NOMO-1 treated with DMSO at 0.1 percent for 48 hours (cell line): ENCODE data around the gene CALHM3.

Source experiments
- DNase-seq: peaks from one replicate; lab custom pipeline; 2025; ENCODE audit not compliant: unreplicated experiment; lab: John Stamatoyannopoulos, UW

CALHM3 gene

GRCh38 chr10:103475437-103475836 is 3.6 kb downstream of the CALHM3 start:
- no peak for DNase-seq

- no peak for DNase-seq
Observed at GRCh38 chr10:103474077-103474476, 5.0 kb downstream of the CALHM3 start.

GRCh38 chr10:103473261-103473671 is 5.8 kb downstream of the CALHM3 start:
- DNase-seq = no peak

GRCh38 chr10:103472005-103472404 is 7.0 kb downstream of the CALHM3 start:
- DNase-seq = peak; percentile 76

- DNase-seq = peak; percentile 87
Observed at GRCh38 chr10:103470761-103471653, 8.0 kb downstream of the CALHM3 start.

GRCh38 chr10:103469201-103469600 is 9.8 kb downstream of the CALHM3 start:
- no peak for DNase-seq

GRCh38 chr10:103467406-103467805 is 11.6 kb downstream of the CALHM3 start:
- DNase-seq = no peak

GRCh38 chr10:103466734-103467133 is 12.3 kb downstream of the CALHM3 start:
- no peak for DNase-seq

GRCh38 chr10:103465411-103466179 is 13.4 kb downstream of the CALHM3 start:
- DNase-seq = no peak

- no peak for DNase-seq
Observed at GRCh38 chr10:103463499-103463898, 15.5 kb downstream of the CALHM3 start.

GRCh38 chr10:103459615-103460014 is 19.4 kb downstream of the CALHM3 start:
- no peak for DNase-seq

- DNase-seq = peak; percentile 13
Observed at GRCh38 chr10:103458720-103459119, 20.3 kb downstream of the CALHM3 start, which contains the start of gene CALHM1. CALHM1 (minus strand) TSS chr10:103458900; CDS start chr10:103458751, 149 bp downstream.

GRCh38 chr10:103457896-103458583 is 21.0 kb downstream of the CALHM3 start:
- DNase-seq = no peak

- DNase-seq = no peak
Observed at GRCh38 chr10:103457176-103457712, 21.8 kb downstream of the CALHM3 start.

- DNase-seq = no peak
Observed at GRCh38 chr10:103456074-103456660, 22.9 kb downstream of the CALHM3 start.

- DNase-seq = no peak
Observed at GRCh38 chr10:103455235-103455634, 23.8 kb downstream of the CALHM3 start.

- DNase-seq = no peak
Observed at GRCh38 chr10:103454026-103454425, 25.0 kb downstream of the CALHM3 start.

GRCh38 chr10:103452506-103453230 is 26.4 kb downstream of the CALHM3 start:
- DNase-seq = no peak

- DNase-seq = peak; percentile 68
Observed at GRCh38 chr10:103451831-103452505, 27.1 kb downstream of the CALHM3 start, which contains the start of gene CALHM2. CALHM2 (minus strand) TSS chr10:103452370; CDS start chr10:103449941, 2,429 bp downstream.
